ENCODE results near the gene TBCA.

TBCA gene

GRCh38 chr5:77641963-77642737, 134.0 kb downstream of the TBCA start:
- DNase-seq, result no peak

GRCh38 chr5:77641397-77641943, 134.7 kb downstream of the TBCA start:
- no peak for DNase-seq

Data from T-helper 9 cell (primary cell).